HEK293 (cell line): ENCODE results near the gene KIRREL3.

Experiments used
- CTCF ChIA-PET: fragments of 350-600 bp; formaldehyde crosslinking; extraction: SDS; loops from one replicate; lab custom pipeline; 2021; ENCODE audit warnings: antibody characterized with exemption; lab: Yijun Ruan, JAX
- POLR2A ChIA-PET: fragments of 300-600 bp; formaldehyde crosslinking; extraction: SDS; loops from one replicate; lab custom pipeline; 2020; ENCODE audit warnings: antibody characterized with exemption, inconsistent platforms; lab: Yijun Ruan, JAX
- H3K27ac ChIP-seq: fragments of 200-500 bp; sonication (Bioruptor generic); 2 replicates; pipeline ENCODE4 v1.5.1; 2014; ENCODE audit warnings: low read depth, low read length, control low read depth, inconsistent platforms; ENCODE audit errors: extremely low read depth
- H3K36me3 ChIP-seq, 2 experiments: fragments of 200-500 bp in 1 of 2; sonication (Bioruptor generic) in 1 of 2; 1 replicate in 1 of 2; 2 replicates in 1 of 2; pipeline ENCODE4 v1.5.1; 2014 to 2017; ENCODE audit warnings: inconsistent platforms in 2 of 2, low read length in 2 of 2; ENCODE audit not compliant: control insufficient read depth in 2 of 2, insufficient read depth in 1 of 2
- H3K4me1 ChIP-seq: fragments of 200-500 bp; sonication (Bioruptor generic); 2 replicates; pipeline ENCODE4 v1.5.1; 2014; ENCODE audit warnings: mild to moderate bottlenecking, low read length, inconsistent platforms; ENCODE audit not compliant: control insufficient read depth, insufficient read depth
- H3K4me3 ChIP-seq: 2 replicates; pipeline ENCODE4 v1.5.1; 2011; ENCODE audit warnings: low read depth, mild to moderate bottlenecking, control low read depth, low read length, moderate library complexity
- H3K9me3 ChIP-seq: fragments of 200-500 bp; sonication (Bioruptor generic); 2 replicates; pipeline ENCODE4 v1.5.1; 2014; ENCODE audit warnings: low read depth, low read length, inconsistent platforms; ENCODE audit not compliant: control insufficient read depth, insufficient read depth
- KLF7 ChIP-seq: fragments of 450-650 bp; formaldehyde crosslinking; IDR thresholded peaks from 2 replicates; pipeline ENCODE4 v1.5.1; 2016; ENCODE audit warnings: missing biosample characterization, missing genetic modification characterization, borderline replicate concordance
- KLF9 ChIP-seq: fragments of 450-650 bp; formaldehyde crosslinking; IDR thresholded peaks from 2 replicates; pipeline ENCODE4 v1.5.1; 2016; ENCODE audit warnings: missing biosample characterization, missing genetic modification characterization, low read depth
- OVOL3 ChIP-seq: fragments of 450-650 bp; formaldehyde crosslinking; IDR thresholded peaks from 2 replicates; pipeline ENCODE4 v1.5.1; 2016; ENCODE audit warnings: missing biosample characterization, missing genetic modification characterization
- PRDM10 ChIP-seq: fragments of 450-650 bp; formaldehyde crosslinking; IDR thresholded peaks from 2 replicates; pipeline ENCODE4 v1.5.1; 2016; ENCODE audit warnings: missing biosample characterization, missing genetic modification characterization
- SP2 ChIP-seq: fragments of 450-650 bp; formaldehyde crosslinking; IDR thresholded peaks from 2 replicates; pipeline ENCODE4 v1.5.1; 2016; ENCODE audit warnings: missing biosample characterization, missing genetic modification characterization
- TCF7L2 ChIP-seq: IDR thresholded peaks from 2 replicates; pipeline ENCODE4 v1.6.1; 2011; ENCODE audit warnings: low read depth, mild to moderate bottlenecking, inconsistent platforms, low read length, moderate library complexity, borderline replicate concordance
- ZNF266 ChIP-seq: fragments of 450-650 bp; formaldehyde crosslinking; IDR thresholded peaks from 2 replicates; pipeline ENCODE4 v1.5.1; 2016; ENCODE audit warnings: missing biosample characterization, missing genetic modification characterization, low read depth
- ZNF302 ChIP-seq: fragments of 450-650 bp; formaldehyde crosslinking; IDR thresholded peaks from 2 replicates; pipeline ENCODE4 v1.5.1; 2016; ENCODE audit warnings: missing biosample characterization, missing genetic modification characterization, low read depth
- ZNF335 ChIP-seq: fragments of 450-650 bp; formaldehyde crosslinking; conservative IDR thresholded peaks from 2 replicates; pipeline ENCODE4 v1.5.1; 2016; ENCODE audit warnings: missing biosample characterization, missing genetic modification characterization
- ZNF341 ChIP-seq: fragments of 450-650 bp; formaldehyde crosslinking; IDR thresholded peaks from 2 replicates; pipeline ENCODE4; 2016; ENCODE audit warnings: low read depth, missing biosample characterization, missing genetic modification characterization
- ZNF416 ChIP-seq: fragments of 450-650 bp; formaldehyde crosslinking; IDR thresholded peaks from 2 replicates; pipeline ENCODE4 v1.5.1; 2016; ENCODE audit warnings: missing biosample characterization, missing genetic modification characterization
- ZNF48 ChIP-seq: fragments of 450-650 bp; formaldehyde crosslinking; IDR thresholded peaks from 2 replicates; pipeline ENCODE4 v1.5.1; 2016; ENCODE audit warnings: missing biosample characterization, missing genetic modification characterization
- ZNF488 ChIP-seq: fragments of 450-650 bp; formaldehyde crosslinking; IDR thresholded peaks from 2 replicates; pipeline ENCODE4 v1.5.1; 2016; ENCODE audit warnings: missing biosample characterization, missing genetic modification characterization
- ZNF560 ChIP-seq: fragments of 450-650 bp; formaldehyde crosslinking; IDR thresholded peaks from 2 replicates; pipeline ENCODE4 v1.5.1; 2017; ENCODE audit warnings: missing biosample characterization, missing genetic modification characterization, borderline replicate concordance
- ZNF654 ChIP-seq: fragments of 450-650 bp; formaldehyde crosslinking; IDR thresholded peaks from 2 replicates; pipeline ENCODE4 v1.5.1; 2016; ENCODE audit warnings: low read depth, missing biosample characterization, missing genetic modification characterization
- ZNF670 ChIP-seq: fragments of 450-650 bp; formaldehyde crosslinking; IDR thresholded peaks from 2 replicates; pipeline ENCODE4 v1.5.1; 2016; ENCODE audit warnings: missing biosample characterization, missing genetic modification characterization, low read depth
- ZNF843 ChIP-seq: fragments of 450-650 bp; formaldehyde crosslinking; IDR thresholded peaks from 2 replicates; pipeline ENCODE4 v1.5.1; 2016; ENCODE audit warnings: missing biosample characterization, missing genetic modification characterization
- ZSCAN23 ChIP-seq: fragments of 450-650 bp; formaldehyde crosslinking; IDR thresholded peaks from 2 replicates; pipeline ENCODE4 v1.5.1; 2016; ENCODE audit warnings: missing biosample characterization, missing genetic modification characterization

Gene KIRREL3

GRCh38 chr11:126426820-126427749 lies 573.5 kb downstream of the KIRREL3 start (continued):
- TF ChIP-seq ZNF488 (no peak), ZNF670 (tag by site-specific recombination) (no peak), ZNF341 (tag by site-specific recombination) (peak; percentile 60), ZSCAN23 (tag by site-specific recombination) (no peak), OVOL3 (0 out of 2 replicates have a peak, but pooled peaks have one; percentile 27), ZNF654 (no peak), ZNF416 (tag by site-specific recombination) (no peak), KLF7 (tag by site-specific recombination) (no peak), ZNF843 (tag by site-specific recombination) (0 out of 2 replicates have a peak, but pooled peaks have one; percentile 21), KLF9 (no peak), ZNF302 (no peak), ZNF335 (tag by site-specific recombination) (peak; percentile 40; the same call in 1 of the 2 replicates)

- no peak for TF ChIP-seq ZNF266 (tag by site-specific recombination)
- Histone ChIP-seq H3K27ac (no peak overlapping the region), H3K4me3 (no peak overlapping the region), H3K9me3 (no peaks in the 10 kb centered on the region), H3K4me1 (no peaks in the 10 kb centered on the region), H3K36me3 (no peaks in the 10 kb centered on the region)
- ChIA-PET POLR2A (no interaction called here), CTCF (interaction anchor here (2.4 kb wide), 1 partner anchor 54 kb away, joined by 8 read pairs; no protein-coding TSS in a partner anchor)
Measured at GRCh38 chr11:126426106-126426505, 574.5 kb downstream of the KIRREL3 start.

GRCh38 chr11:126424471-126425039 lies 576.0 kb downstream of the KIRREL3 start:
- no peak overlapping the region for H3K27ac ChIP-seq
- ChIA-PET CTCF (no interaction called here), POLR2A (interaction anchor here (1.3 kb wide), 1 partner anchor 120 kb away, joined by 3 read pairs; the partner anchor contains the start of gene DCPS)
- TF ChIP-seq ZNF48 (no peak), PRDM10 (no peak), ZNF560 (tag by site-specific recombination) (no peak), SP2 (tag by site-specific recombination) (no peak), TCF7L2 (no peak)
- no peaks in the 10 kb centered on the region for H3K9me3 ChIP-seq
- no peaks in the 10 kb centered on the region for H3K4me1 ChIP-seq
- no peaks in the 10 kb centered on the region for H3K36me3 ChIP-seq
- no peak overlapping the region for H3K4me3 ChIP-seq
